HG03025 (cell line): ENCODE data around the gene CRELD1.

Experiments
- ATAC-seq: cut with Tn5 transposase; IDR thresholded peaks from one replicate; pipeline ENCODE4 v1.9.1; 2021; ENCODE audit warnings: mild to moderate bottlenecking, moderate library complexity; ENCODE audit not compliant: unreplicated experiment, low FRiP score

The CRELD1 gene

GRCh38 chr3:9903238-9903624 is 30.4 kb upstream of the CRELD1 start:
- no peak for ATAC-seq

GRCh38 chr3:9903904-9904303 is 29.7 kb upstream of the CRELD1 start:
- ATAC-seq, result no peak

- no peak for ATAC-seq
Observed at GRCh38 chr3:9906480-9906879, 27.2 kb upstream of the CRELD1 start.

- ATAC-seq, result no peak
Observed at GRCh38 chr3:9908286-9908685, 25.3 kb upstream of the CRELD1 start.

GRCh38 chr3:9909221-9910013 is 24.2 kb upstream of the CRELD1 start:
- no peak for ATAC-seq

GRCh38 chr3:9911863-9912262 is 21.8 kb upstream of the CRELD1 start:
- no peak for ATAC-seq

- no peak for ATAC-seq
Observed at GRCh38 chr3:9912294-9912935, 21.2 kb upstream of the CRELD1 start.

- no peak for ATAC-seq
Observed at GRCh38 chr3:9913601-9914000, 20.0 kb upstream of the CRELD1 start.

- ATAC-seq, result no peak
Observed at GRCh38 chr3:9914011-9914410, 19.6 kb upstream of the CRELD1 start.

GRCh38 chr3:9914559-9915253 is 18.9 kb upstream of the CRELD1 start:
- ATAC-seq, result no peak

- no peak for ATAC-seq
Observed at GRCh38 chr3:9915254-9916141, 18.1 kb upstream of the CRELD1 start.

- ATAC-seq, result no peak
Observed at GRCh38 chr3:9916346-9916733, 17.3 kb upstream of the CRELD1 start.

- no peak for ATAC-seq
Observed at GRCh38 chr3:9916734-9917680, 16.6 kb upstream of the CRELD1 start, which contains the start of gene IL17RC. Gene IL17RC, plus strand, starts transcription at chr3:9917098. Its CDS starts 218 bp downstream, at chr3:9917316.

- no peak for ATAC-seq
Observed at GRCh38 chr3:9917820-9918219, 15.8 kb upstream of the CRELD1 start.

- no peak for ATAC-seq
Observed at GRCh38 chr3:9918261-9919038, 15.2 kb upstream of the CRELD1 start.

GRCh38 chr3:9928158-9928557 is 5.5 kb upstream of the CRELD1 start:
- no peak for ATAC-seq

- ATAC-seq, result no peak
Observed at GRCh38 chr3:9930804-9931418, 2.7 kb upstream of the CRELD1 start.

GRCh38 chr3:9932535-9932842 is 1.1 kb upstream of the CRELD1 start:
- ATAC-seq, result no peak
